Stimulated activated CD4-positive, alpha-beta T cell treated with anti-CD3 and anti-CD28 coated beads, Interleukin-1b, Interleukin-23, amount 100 ng/mL, for 48 hours (primary cell): ENCODE measurements around the gene ASB8.
"Not testable (repeated sequence)": the region's sequence is repeated elsewhere in the genome, so short reads cannot be mapped to it uniquely, and the experiment has no call there.

Experiments used
- DNase-seq: peaks from one replicate; pipeline ENCODE4 v3.0.0-alpha.2; 2020

The ASB8 gene

GRCh38 chr12:48131517-48131916, 25.8 kb downstream of the ASB8 start:
- DNase-seq, result no peak

GRCh38 chr12:48129376-48129775, 27.9 kb downstream of the ASB8 start:
- no peak for DNase-seq

GRCh38 chr12:48128800-48129199, 28.5 kb downstream of the ASB8 start:
- no peak for DNase-seq

- no peak for DNase-seq
Observed at GRCh38 chr12:48126953-48127630, 30.2 kb downstream of the ASB8 start.

GRCh38 chr12:48125985-48126384, 31.3 kb downstream of the ASB8 start:
- no peak for DNase-seq

GRCh38 chr12:48125542-48125941, 31.8 kb downstream of the ASB8 start:
- not testable (repeated sequence) for DNase-seq

GRCh38 chr12:48123169-48123568, 34.1 kb downstream of the ASB8 start:
- no peak for DNase-seq

GRCh38 chr12:48122065-48122834, 35.1 kb downstream of the ASB8 start:
- DNase-seq, result no peak

- DNase-seq, result no peak
Observed at GRCh38 chr12:48121522-48121921, 35.8 kb downstream of the ASB8 start.

- DNase-seq, result no peak
Observed at GRCh38 chr12:48119834-48120195, 37.5 kb downstream of the ASB8 start.

- DNase-seq, result peak; percentile 79
Observed at GRCh38 chr12:48119078-48119833, 38.1 kb downstream of the ASB8 start, which contains the start of gene PFKM. TSS of gene PFKM (plus strand) at chr12:48119364. CDS start at chr12:48122775, 3,411 bp downstream.

GRCh38 chr12:48118284-48118871, 38.9 kb downstream of the ASB8 start:
- DNase-seq, result no peak

- DNase-seq, result no peak
Observed at GRCh38 chr12:48115957-48116356, 41.4 kb downstream of the ASB8 start.

GRCh38 chr12:48111312-48111693, 46.0 kb downstream of the ASB8 start:
- DNase-seq, result not testable (repeated sequence)

GRCh38 chr12:48110691-48111311, 46.5 kb downstream of the ASB8 start:
- no peak for DNase-seq

GRCh38 chr12:48109424-48109823, 47.9 kb downstream of the ASB8 start:
- no peak for DNase-seq

GRCh38 chr12:48106681-48107613, 50.4 kb downstream of the ASB8 start:
- DNase-seq, result no peak

GRCh38 chr12:48105867-48106680, 51.2 kb downstream of the ASB8 start, which contains the start of gene SENP1:
TSS of gene SENP1 (minus strand) at chr12:48106079. CDS start at chr12:48101472, 4,607 bp downstream.
- DNase-seq, result peak; percentile 91

GRCh38 chr12:48105321-48105866, 51.9 kb downstream of the ASB8 start:
- no peak for DNase-seq

GRCh38 chr12:48104531-48104930, 52.8 kb downstream of the ASB8 start:
- no peak for DNase-seq
